ENCODE data around the gene ADAM8.
"Not testable (repeated sequence)": the region's sequence is repeated elsewhere in the genome, so short reads cannot be mapped to it uniquely, and the experiment has no call there.

- TF ChIP-seq CTCF (IDR thresholded peaks at IDR 0.05); EZH2 (IDR thresholded peaks at IDR 0.05; ENCODE audit: borderline replicate concordance, insufficient read depth, low read depth, low read length, poor library complexity, severe bottlenecking): not testable (repeated sequence)
These were observed 44.3 kb upstream of the ADAM8 start for GRCh38 chr10:133320852-133321422.
